Bronchial epithelial cell (primary cell): Measurements from ENCODE around the gene WDR70. TPM values are rescaled to one million over a fixed set of nuclear protein-coding genes. Genes with fewer than 3 reads are reported as not detected.
A peak's percentile ranks its signal among the peaks of the same experiment; 100 is the strongest.
"Not testable (repeated sequence)": the region's sequence is repeated elsewhere in the genome, so short reads cannot be mapped to it uniquely, and the experiment has no call there.

Source experiments
- DNase-seq: peaks from one replicate; pipeline ENCODE4 v3.0.0-alpha.2; 2010; ENCODE audit warnings: low read depth
- FAIRE-seq: peaks from 2 replicates; lab custom pipeline; 2011; peaks lifted over from hg19 to GRCh38; lab: Jason Lieb, UNC
- H3K27me3 ChIP-seq: 2 replicates; pipeline ENCODE4 v1.5.1; 2011; ENCODE audit warnings: low read length; ENCODE audit not compliant: control insufficient read depth, insufficient read depth
- H3K36me3 ChIP-seq: 2 replicates; pipeline ENCODE4 v1.5.1; 2011; ENCODE audit warnings: low read length; ENCODE audit not compliant: control insufficient read depth, insufficient read depth
- H3K4me3 ChIP-seq: 2 replicates; pipeline ENCODE4 v1.5.1; 2011; ENCODE audit warnings: mild to moderate bottlenecking, low read depth, low read length, control low read depth
- CTCF ChIP-seq: IDR thresholded peaks from 2 replicates; pipeline ENCODE4 v1.5.1; 2011; ENCODE audit warnings: mild to moderate bottlenecking, moderate library complexity, low read length, control low read depth, inconsistent platforms; ENCODE audit not compliant: insufficient read depth, severe bottlenecking
- total RNA-seq: library from RNA; depleted of rRNA; stranded (reverse); fragments of >200 nt; gene quantifications from 2 replicates; pipeline ENCODE4 v1.2.1, GENCODE V29; 2014

WDR70 gene
- total RNA-seq, 1 donor from 2014 or later, result 17.9 TPM

GRCh38 chr5:37685816-37686215, 306.7 kb downstream of the WDR70 start:
- H3K27me3 ChIP-seq, result no peaks in the 10 kb centered on the region
- no peak for TF ChIP-seq CTCF
- DNase-seq (no peak), FAIRE-seq (no peak)
- H3K36me3 ChIP-seq, result no peaks in the 10 kb centered on the region
- no peak overlapping the region for H3K4me3 ChIP-seq

DNA sequence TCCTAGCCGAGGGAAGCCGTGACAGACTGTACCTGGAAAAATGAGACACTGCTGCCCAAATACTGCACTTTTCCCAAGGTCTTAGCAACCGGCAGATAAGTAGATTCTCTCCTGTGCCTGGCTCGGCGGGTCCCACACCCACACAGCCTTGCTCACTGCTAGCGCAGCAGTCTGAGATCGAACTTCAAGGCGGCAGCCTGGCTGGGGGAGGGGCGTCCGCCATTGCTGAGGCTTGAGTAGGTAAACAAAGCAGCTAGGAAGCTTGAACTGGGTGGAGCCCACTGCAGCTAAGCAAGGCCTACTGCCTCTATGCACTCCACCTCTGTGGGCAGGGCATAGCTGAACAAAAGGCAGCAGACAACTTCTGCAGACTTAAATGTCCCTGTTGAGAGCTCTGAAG, 309.8 kb downstream of the WDR70 start:
- H3K27me3 ChIP-seq, H3K36me3 ChIP-seq, DNase-seq, H3K4me3 ChIP-seq, FAIRE-seq: not testable (repeated sequence)

DNA sequence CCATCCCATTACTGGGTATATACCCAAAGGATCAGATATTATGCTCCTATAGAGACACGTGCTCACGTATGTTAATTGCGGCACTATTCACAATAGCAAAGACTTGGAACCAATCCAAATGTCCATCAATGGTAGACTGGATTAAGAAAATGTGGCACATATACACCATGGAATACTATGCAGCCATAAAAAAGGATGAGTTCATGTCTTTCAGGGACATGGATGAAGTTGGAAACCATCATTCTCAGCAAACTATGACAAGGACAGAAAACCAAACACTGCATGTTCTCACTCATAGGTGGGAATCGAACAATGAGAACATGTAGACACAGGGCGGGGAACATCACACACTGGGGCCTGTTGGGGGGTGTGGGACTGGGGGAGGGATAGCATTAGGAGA, 315.2 kb downstream of the WDR70 start:
- not testable (repeated sequence) for H3K4me3 ChIP-seq, DNase-seq, FAIRE-seq, H3K27me3 ChIP-seq, H3K36me3 ChIP-seq

DNA sequence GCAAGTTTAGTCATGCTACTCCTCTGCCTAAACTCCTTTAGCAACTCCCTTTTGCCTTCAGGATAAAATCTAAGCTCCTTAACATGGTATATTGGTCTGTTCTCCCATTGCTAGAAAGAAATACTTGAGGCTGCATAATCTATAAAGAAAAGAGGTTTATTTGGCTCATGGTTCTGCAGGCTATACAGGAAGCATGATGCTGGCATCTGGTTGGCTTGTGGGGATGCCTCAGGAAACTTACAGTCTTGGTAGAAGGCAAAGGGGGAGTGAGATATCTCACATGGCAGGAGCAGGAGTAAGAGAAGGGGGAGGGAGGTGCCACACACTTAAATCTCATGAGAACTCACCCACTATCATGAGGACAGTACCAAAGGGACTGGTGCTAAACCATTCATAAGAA, 315.7 kb downstream of the WDR70 start:
- DNase-seq, result no peak
- H3K4me3 ChIP-seq, result no peak overlapping the region
- no peaks in the 10 kb centered on the region for H3K36me3 ChIP-seq
- TF ChIP-seq CTCF, result no peak
- no peak for FAIRE-seq
- H3K27me3 ChIP-seq, result no peaks in the 10 kb centered on the region

DNA sequence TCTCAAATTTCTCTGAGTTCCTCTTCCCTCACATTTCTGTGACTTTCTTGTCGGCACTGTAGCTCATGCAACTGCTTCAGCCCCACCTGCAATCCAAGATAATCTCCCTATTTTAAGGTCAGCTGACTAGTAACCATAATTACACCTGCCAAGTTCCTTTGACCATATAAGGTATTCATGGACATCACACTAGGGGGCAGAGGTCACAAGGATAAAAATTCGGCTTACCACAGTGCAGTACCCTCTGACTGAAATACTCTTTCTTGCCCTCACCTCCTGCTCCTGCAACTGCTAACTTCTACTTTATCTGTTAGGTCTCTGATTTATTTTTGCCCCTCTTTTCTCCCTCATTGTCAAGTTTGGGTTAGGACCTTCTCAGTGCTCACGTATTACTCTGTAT, 316.5 kb downstream of the WDR70 start:
- TF ChIP-seq CTCF, result no peak
- FAIRE-seq (no peak), DNase-seq (no peak)
- no peak overlapping the region for H3K4me3 ChIP-seq
- no peaks in the 10 kb centered on the region for H3K36me3 ChIP-seq
- H3K27me3 ChIP-seq, result no peaks in the 10 kb centered on the region

- peak; percentile 19 for TF ChIP-seq CTCF
- FAIRE-seq (no peak), DNase-seq (peak; percentile 92)
- H3K36me3 ChIP-seq, result no peaks in the 10 kb centered on the region
- H3K4me3 ChIP-seq, result no peak overlapping the region
- no peaks in the 10 kb centered on the region for H3K27me3 ChIP-seq
Measured at GRCh38 chr5:37696190-37697021, 317.3 kb downstream of the WDR70 start.

GRCh38 chr5:37701868-37702267, 322.8 kb downstream of the WDR70 start:
- H3K4me3 ChIP-seq, result no peak overlapping the region
- DNase-seq (no peak), FAIRE-seq (no peak)
- no peaks in the 10 kb centered on the region for H3K27me3 ChIP-seq
- no peaks in the 10 kb centered on the region for H3K36me3 ChIP-seq
- no peak for TF ChIP-seq CTCF
